ENCODE results near the gene CAPN5.
A peak's percentile ranks its signal among the peaks of the same experiment; 100 is the strongest.
"Not testable (repeated sequence)": the region's sequence is repeated elsewhere in the genome, so short reads cannot be mapped to it uniquely, and the experiment has no call there.

The CAPN5 gene

DNA sequence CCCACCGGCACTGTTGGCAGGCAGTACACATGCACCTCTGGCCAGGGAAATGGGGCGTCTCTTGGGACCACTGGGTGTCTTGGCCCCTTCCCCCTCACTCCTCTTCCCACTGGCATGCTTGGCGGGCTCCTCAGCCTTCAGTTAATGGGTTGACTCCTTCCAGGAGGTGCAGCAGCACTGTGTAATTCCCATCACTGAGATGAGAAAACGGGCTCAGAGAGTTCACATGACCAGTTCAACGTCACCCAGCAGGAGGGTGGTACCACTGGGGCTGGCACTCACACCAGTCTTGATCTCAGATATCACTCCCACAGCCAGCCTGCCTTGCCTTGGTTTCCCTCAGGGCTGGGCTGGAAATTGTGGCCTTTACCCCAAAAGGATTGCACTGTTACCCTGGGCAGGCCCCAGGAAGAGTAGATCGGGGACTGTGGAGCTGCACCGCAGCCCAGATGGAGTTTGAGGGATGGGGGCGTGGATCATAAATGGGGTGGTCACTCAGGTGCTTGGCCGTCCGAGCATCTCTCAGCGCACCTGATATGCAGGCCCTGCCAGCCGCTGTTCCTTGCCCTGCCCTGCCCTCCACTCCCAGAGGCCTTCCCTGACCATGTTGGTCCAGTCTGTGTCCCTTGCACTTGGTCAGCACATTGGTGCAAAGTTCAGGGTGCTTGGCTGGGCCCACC lies 16.9 kb downstream of the CAPN5 start:
- no peak for DNase-seq (ENCODE audit: low spot score)

DNA sequence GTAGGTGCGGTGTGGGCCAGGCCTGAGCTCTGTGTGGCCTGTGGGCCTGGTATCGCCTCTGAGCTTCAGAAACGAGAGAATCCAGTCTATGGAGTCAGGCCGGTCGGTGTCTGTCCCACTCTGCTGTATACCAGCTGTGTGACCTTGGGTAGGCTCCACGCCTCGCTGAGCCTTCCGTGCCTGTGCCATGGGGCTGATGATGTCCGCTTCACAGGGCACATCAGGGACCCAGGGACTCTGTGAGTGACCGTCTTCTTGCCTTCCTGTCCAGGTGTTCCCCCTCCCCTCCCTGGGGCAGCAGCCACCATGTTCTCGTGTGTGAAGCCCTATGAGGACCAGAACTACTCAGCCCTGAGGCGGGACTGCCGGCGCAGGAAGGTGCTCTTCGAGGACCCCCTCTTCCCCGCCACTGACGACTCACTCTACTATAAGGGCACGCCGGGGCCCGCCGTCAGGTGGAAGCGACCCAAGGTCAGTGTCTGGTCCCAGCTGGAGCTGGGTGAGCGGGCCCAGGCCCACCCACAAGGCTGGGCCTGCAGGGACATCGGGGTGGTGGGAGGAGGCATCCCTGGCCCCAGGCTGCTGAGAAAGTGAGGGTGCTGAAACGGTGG lies 17.9 kb downstream of the CAPN5 start:
- no peak for DNase-seq (ENCODE audit: low spot score)

DNA sequence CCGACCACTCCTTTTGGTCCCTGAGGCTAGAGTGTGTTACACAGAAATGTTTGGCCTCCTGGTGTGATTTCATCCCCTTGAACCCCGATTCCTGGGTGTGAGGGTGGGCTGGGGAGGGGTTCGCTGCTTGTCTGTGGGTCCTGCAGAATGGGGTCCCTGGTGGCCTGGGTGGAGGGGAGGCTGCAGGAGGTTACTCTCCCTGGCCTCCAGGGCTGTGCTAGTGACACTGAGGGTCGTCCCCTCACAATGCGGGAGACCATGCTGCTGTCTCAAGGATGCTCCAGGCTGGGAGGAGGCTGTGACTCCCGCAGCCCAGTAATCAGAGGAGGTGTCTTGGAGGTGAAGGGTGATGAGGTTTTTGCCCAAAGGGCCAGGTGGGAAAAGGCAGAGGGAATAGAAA lies 18.9 kb downstream of the CAPN5 start:
- DNase-seq (ENCODE audit: low spot score), result no peak

DNA sequence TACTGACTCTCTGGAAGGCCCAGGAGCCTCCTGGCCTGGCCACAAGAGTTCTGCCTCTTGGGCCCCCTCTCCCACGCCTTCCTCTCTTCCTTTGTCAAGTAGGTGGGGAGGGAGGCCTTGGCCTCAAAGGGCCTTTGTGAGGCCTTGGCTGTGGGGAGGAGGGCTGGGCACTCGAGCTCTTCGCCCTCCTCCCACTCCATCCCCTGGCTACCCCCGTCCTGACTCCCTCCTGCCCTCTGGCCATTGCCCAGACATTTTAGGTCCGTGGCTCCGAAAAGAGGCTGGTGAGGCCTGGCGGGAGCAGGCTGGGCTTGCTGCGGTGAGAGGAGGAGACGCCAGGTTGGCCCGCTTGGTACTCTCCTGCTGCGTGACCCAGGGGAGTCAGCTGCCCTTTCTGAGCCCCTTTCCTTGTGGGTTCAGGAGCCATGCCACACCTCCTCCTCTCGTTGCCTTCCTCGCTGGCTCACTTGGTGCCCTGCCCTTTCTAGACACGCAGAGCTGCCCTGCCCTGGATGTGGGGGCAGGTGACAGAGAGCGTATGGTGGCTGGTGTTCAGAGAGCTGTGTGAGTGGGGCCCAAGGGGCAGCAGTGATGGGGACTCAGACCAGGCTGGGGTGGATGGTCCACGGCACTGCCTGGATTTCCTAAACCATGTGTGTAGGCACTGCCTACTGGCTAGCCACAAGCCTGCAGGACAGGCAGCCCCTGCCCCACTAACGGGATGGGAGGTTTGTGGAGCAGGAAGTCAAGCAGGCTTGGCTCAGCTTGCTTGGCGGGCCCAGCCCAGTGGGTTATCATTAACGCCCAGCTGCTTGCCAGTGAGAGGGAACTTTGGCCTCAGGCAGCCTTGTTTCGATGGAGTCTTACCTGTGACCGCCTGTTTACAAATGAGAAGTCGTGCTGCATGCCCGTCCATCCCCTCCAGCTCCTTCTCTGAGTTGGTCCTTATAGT lies 20.0 kb downstream of the CAPN5 start:
- DNase-seq (ENCODE audit: low spot score), result no peak

DNA sequence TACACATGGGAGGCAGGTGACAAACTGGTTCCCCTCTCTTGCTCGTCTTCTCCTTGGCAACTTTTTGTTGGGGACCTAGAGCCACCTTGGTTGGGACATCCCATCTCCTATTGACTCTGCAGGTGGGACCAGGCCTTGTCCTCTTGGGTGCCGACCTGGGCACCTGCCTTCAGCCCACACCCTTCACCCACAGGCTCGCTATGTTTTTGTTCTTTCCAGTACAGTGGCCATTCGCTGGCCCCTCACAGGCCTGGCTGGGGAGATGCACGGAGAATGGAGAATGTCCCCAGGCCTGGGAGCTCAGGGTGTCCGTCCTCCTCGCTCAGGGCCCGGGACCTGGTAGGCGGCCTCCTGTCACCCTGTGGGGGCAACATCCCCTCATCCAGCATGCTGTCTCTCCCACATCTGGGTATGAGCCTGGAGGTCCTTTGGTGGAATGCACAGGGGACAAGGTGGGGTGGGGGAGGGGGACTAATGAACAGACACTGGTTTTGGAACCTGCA lies 21.0 kb downstream of the CAPN5 start:
- no peak for DNase-seq (ENCODE audit: low spot score)

DNA sequence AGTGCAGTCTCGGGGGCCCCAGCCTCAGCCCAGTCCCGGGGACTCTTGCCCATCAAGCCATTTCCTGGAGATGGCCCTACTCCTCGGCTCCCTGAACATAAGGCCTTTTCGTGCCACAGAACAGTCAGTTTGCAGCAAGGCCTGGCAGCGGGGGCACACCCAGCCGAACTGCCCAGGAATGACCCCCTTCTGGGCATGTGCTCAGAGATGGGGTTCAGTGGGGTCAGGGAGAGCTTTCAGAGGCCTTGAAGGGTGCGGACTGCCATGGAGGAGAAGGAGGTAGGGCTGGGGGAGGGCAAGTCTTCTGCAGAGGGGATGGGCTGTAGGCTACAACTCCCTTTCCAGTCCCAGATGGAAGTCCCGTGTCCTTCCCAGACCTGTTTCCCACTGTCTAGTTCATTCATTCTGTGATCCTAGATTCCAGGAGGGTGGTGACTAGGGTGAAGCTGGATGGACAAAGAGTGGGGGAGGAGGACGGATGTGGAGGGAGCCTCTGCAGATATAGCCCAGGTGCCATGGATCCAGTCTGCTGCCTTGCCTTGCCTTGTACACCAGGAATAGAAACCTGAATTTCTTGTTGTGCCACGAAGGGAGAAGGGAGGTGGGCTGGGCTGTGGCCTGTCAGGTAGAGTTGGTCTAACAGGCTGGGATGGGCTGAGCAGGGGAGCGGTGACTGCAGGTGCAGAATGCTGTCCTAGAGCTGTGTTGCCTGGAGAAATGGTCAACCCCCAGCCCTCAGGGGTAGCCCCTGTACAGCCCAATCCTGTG lies 21.6 kb downstream of the CAPN5 start:
- no peak for DNase-seq (ENCODE audit: low spot score)

DNA sequence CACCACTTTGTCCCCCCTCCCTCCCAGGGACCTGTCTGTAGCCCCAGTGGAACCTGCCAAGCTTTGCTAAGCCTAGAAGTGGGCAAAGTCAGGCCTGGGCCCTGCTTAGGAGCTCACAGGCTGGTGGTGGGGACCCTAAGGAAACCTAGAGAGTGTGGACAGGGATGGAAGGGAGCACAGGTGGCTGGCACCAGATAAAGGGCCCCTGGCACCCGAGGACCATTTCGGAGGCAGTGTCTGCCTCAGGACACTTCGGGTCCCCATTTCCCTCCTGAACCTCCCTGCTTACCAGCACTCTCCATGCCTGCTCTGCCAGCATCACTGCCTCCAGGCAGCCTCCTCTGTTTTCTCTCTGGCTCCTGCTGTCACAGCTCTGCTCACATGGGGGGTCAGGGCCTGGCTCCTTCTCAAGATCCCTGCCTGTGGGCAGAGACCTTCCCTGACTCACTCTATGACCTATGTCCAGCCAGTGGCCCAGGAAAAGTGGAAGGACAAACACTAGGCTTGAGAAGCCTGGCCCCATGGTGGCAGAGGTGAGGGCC lies 22.3 kb downstream of the CAPN5 start:
- DNase-seq (ENCODE audit: low spot score), result no peak

DNA sequence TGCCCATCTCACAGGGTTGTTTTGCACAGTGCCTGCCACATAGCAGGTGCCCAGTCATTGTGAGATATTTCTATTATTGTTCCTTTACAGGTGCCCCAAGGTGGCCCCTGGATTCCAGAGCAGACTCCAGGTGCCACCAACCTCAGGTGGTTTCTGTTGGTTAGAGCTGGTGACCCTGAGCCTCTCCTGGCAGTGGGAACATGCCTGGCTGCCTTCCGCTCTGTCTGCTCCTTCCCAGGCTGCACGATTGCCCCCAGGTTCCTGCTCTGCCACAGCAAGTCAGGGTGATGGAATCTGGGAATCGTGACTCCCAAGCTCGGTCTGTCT lies 23.2 kb downstream of the CAPN5 start:
- no peak for DNase-seq (ENCODE audit: low spot score)

DNA sequence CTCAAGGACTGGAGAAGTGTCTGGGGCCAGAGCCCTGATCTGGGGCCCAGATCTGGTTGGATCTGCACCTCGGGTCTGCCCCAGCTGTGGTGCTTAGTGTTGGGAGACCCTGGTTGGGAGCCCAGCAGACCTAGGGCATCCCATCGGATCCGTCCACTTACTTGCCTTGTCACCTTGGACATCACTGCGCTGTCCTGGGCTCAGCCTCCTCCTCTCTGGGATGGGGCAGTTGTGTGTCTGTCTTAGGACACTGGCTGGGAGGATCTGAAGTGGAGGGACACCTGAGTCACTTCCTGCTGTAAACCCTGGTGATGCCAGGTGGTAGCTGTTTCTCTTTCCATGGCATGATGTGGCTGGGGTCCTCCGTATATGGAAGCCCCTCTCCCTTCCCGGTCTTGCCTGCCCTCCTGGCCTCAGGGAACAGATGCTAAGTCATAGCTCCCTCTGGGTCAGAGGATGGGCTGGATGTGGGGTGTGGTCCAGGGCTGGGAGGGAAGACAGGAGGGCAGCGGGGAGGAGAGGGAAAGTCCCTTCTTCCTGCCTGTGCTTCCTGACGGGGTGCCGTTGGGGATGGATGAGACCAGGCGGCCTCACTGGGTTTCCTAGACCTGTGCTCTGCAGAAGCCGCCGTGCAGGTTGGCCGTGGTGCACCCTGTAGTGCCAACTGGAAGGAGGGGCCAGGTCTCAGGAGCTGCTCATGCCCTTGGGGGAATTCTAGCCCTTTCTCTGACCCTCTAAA lies 23.8 kb downstream of the CAPN5 start:
- no peak for DNase-seq (ENCODE audit: low spot score)

DNA sequence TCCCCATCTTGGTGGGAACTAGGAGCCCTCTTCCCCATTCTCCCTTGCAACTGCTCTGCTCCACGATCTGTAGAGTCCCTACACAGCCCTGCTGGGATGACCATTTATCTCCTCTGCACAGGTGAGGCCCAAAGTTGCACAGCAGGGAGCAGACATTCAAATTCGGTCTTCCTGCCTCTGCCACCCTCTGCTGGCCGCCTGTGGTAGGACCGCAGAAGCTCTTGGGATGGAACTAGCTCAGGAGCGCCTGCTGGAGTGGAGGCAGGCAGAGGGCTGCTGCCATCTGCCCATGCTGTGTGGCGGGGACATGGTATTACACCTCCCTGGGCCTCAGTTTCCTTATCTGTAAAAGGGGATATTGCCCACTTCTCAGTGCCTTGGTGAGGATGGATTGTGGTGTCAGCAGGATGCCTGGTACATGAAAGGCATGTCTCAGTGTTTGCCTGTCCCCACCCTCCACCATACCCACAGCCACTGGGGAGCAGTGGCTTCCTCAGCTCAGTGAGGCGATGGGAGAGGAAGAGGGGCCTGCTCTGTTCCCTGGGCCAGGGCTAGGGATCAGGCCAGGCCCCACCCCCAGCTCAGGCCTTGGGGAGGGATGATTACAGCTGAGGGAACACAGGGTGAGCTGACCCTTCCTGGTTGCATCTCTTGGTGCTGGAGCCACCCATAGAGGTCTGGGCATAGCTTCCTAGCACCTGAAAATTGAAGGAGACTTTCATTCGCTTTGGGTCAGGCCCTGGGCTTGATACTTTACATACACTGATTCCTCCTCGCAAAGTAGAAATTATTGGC lies 24.6 kb downstream of the CAPN5 start:
- DNase-seq (ENCODE audit: low spot score), result peak; percentile 60

DNA sequence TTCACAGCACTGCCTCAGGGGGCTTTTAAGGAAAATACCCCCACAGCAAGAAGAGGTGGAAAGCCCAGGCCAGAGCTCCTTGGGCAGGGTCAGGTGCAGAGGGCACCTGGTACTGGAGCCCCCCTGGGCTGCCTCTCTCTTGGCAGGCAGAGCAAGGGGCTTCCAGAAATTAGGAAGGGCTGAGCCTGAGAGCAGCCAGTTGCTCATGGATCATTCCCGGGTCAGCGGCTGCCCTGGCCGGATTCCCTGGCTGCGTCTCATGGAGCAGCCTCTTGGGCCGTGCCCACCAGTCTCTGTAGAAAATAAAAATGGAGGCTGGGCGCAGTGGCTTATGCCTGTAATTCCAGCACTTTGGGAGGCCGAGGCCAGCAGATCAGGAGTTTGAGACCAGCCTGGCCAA lies 25.6 kb downstream of the CAPN5 start:
- no peak for DNase-seq (ENCODE audit: low spot score)

DNA sequence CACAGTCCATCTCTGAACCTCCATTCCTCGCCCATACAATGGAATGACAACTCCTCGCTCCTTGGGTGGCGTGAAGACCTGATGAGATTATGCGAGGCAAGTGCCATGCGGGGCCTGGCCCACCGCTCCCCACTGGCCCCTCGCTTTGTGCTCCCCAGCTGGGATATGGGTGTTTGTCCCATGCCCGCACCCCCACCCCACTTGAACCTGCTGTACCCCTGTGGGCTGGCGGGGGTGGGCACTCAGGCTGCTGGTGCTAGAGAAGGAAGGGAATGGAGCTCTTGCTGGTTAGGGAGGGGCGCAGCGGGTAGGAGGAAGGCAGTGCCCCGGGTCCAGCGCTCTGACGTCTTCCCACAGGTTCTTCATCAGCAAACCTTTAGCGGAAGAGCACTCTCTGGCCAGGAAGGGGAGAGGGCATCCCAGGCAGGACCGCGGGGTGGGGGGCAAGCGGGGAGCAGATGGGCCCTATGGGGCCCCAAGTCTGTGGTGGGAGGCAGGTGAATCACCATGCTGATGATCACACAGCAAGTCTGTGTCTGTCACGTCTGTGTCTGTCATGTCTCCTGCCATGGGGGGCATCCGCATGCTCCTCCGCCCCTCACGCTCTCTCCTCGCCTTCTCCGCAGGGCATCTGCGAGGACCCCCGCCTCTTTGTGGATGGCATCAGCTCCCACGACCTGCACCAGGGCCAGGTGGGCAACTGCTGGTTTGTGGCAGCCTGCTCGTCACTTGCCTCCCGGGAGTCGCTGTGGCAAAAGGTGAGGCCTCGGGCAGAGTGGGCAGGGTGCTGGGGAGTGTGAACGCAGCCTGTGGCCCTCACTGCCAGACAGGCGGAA lies 26.5 kb downstream of the CAPN5 start:
- no peak for DNase-seq (ENCODE audit: low spot score)

DNA sequence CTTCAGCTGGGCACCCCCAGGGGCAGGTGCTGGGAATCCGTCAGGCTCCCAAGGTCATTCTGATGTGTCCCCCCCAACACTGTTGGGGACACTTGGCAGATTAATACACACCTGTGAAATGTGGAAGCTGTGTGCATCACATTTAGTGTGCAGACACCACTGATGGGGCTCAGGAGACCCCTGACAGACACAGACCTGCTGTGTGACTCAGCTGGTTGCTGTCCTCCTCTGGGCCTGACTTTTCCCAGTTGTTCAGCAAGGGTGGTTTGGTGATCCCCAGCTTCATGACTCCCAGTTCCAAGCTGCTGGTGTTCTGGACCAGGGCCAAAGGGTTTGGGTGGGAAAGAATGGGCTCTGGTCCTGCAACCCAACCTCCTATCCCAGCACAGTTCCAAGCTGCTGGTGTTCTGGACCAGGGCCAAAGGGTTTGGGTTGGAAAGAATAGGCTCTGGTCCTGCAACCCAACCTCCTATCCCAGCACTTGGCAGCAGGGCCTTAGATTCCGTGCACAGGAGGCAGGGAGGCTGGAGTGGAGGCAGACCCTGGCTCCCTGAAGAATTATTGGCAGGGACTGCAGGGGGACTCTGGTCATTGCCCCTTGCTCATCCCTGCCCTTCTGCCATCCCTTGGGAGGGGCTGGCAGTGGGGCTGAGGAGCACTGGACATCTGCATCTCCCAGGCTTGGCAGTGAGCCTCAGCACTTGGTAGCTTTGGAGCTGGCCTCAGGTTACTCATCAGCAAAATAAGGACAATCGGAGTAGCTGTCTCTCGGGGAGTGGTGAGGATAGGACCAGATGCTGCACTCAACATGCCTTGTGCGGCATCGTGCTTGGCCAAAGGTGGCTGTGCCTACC lies 27.4 kb downstream of the CAPN5 start:
- no peak for DNase-seq (ENCODE audit: low spot score)

DNA sequence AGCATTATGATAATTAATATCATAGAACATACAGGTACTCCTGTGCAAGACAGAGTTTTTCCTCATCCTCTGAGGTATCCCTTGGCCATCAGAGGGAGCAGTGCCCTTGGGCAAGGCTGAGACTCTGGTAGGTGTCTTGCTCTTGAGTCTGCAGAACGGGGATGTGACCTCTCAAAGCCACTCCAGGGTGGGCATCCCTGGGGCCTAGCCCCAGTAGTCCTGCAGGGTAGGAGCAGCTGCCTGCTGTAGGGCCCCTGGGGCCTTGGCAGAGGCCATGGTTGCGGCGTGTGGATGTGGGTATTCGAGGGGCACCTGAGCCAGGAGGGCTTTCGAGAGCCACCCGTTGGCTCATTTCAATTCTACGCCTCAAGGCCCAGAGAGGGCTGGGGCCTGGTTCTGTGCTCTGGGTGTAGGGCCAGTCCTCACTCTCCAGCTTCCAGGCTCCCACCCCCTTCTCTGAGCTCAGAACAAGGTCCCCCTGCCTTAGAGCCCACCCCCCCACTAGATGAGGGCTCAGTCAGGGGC lies 28.1 kb downstream of the CAPN5 start:
- DNase-seq (ENCODE audit: low spot score), result no peak

DNA sequence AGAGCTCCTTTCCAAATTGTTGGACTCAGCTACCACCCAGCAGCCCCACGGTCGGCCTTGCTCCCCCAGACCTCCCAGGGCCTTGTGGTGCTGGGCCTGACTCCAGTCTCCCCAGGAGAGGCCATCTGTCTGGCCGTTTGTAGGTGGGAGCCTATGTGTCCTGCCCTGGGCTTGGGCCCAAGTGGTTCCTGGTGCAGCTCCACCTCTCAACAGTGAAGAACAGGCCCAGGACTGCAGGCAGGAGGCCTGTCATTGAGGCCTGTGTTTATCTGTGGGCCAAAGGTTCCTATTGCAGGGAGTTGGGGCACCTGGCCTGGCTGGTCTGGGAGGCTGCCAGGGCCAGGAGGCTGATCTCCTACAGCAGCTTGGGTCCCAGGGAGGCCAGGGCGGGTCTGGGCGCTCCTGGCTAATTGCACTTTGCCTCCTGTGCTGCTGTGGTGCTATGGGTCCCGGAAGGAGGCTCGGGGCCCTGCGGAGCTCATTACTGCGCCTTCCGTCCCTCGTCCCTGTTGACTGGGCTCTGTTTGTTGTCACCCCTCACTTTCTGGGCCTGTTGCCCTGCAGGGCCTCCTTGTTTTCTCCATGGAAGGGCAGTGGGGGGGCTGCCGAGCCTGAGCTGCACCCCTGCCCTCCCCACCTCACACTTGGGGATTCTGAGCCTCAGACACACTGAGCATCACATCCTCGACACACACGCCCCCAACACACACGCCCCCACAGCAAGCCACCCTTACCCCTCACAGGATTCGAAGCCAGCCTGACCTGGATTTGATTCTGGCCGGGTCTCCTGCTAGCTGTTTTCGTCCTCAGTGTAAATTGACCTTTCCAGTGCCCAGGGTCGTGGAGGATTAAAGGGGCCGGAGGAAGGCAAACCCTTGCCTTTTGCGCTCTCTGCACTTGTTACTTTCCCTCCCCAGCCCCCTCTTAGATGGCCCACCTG lies 29.1 kb downstream of the CAPN5 start:
- no peak for DNase-seq (ENCODE audit: low spot score)

DNA sequence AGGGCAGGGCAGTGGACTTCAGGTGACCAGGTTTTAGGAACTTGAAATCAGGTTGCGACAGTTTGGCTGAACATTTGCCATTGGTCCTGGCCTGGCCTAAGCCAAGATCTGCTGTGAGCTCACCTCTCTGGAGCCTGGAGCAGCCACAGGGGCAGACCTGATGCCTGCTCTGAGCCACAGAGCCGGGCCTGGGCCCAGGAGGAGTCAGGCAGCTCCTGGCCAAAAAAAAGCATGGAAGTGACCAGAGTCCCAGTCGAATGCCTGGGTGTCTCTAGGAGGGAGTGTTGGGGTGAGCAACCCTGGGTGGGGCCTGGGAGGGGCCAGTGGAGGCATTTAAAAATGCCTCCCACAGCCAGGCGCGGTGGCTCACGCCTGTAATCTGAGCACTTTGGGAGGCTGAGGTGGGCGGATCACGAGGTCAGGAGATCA lies 29.8 kb downstream of the CAPN5 start:
- no peak for DNase-seq (ENCODE audit: low spot score)

DNA sequence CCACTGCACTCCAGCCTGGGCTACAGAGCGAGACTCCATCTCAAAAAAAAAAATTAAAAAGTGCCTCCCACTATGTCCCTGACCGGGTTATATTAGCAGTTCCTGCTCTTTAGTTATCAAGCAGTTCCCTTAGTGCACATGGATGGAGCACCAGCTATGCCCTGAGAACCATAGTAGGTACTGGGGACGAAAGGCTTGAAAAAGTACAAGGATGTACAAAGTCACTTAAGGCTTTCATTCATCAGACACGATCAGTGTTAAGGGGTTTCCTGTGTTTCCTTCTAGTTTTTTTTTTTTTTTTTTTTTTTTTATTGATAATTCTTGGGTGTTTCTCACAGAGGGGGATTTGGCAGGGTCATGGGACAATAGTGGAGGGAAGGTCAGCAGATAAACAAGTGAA lies 30.4 kb downstream of the CAPN5 start:
- DNase-seq (ENCODE audit: low spot score), result not testable (repeated sequence)

All from kidney capillary endothelial cell (primary cell).